SH-SY5Y (cell line): ENCODE data around the gene DGCR6L.

Source experiments
- GATA2 ChIP-seq: IDR thresholded peaks from 2 replicates; pipeline ENCODE4 v1.6.1; 2011; ENCODE audit warnings: mild to moderate bottlenecking, low read depth, low read length
- GATA3 ChIP-seq: IDR thresholded peaks from 2 replicates; pipeline ENCODE4 v1.6.1; 2011; ENCODE audit warnings: low read depth, mild to moderate bottlenecking, low read length, moderate library complexity

DGCR6L gene

DNA sequence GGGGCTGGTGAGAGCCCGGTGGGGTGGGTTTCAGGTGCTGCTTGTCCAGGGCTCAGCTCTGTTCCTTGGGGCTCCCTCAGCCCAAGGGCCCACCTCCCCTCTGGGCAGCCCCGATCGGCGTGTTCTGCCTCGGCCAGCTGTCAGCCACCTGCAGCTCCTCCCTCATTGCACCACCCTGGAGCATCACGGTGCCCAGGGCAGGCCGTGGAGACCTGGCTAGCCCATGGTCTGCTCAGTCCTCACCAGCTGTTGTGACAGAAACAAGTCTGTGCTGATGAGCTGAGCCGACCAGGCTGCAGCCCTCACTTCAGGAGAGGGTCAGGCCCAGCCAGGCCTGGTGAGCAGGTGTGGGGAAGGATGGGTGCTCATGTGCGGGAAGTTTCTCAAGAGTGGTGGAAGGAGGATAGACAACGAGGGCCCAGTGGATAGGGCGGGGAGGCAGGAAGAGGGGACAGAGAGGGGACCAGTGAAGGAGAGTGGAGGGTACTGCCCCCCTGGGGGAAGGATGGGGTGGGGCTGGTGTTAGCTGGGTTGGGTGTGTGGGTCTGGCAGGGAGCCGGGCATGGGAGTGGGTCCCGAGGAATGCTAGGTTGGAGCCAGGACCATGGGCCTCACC, 35.3 kb downstream of the DGCR6L start:
- no peak for TF ChIP-seq GATA2
- no peak for TF ChIP-seq GATA3

DNA sequence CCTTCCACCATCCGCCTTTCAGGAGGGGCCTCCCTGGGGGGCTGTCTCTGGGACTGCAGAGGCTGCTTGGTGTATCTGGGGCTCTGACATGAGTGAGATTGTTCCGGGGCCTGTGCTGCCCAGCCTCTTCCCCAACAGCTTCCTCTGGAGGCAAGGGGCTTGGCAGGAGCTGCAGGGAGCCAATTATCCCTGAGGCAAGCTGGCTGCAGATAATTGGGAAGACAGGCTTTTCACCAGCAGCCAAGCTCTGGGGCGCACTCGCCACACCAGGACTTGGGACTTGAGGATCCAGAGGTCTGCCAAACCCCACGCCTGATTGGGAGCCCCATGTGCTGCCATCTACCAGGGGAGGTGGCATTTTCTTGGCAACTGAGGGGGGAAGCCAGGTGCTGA, 36.2 kb downstream of the DGCR6L start:
- TF ChIP-seq GATA2 = no peak
- TF ChIP-seq GATA3 = no peak

DNA sequence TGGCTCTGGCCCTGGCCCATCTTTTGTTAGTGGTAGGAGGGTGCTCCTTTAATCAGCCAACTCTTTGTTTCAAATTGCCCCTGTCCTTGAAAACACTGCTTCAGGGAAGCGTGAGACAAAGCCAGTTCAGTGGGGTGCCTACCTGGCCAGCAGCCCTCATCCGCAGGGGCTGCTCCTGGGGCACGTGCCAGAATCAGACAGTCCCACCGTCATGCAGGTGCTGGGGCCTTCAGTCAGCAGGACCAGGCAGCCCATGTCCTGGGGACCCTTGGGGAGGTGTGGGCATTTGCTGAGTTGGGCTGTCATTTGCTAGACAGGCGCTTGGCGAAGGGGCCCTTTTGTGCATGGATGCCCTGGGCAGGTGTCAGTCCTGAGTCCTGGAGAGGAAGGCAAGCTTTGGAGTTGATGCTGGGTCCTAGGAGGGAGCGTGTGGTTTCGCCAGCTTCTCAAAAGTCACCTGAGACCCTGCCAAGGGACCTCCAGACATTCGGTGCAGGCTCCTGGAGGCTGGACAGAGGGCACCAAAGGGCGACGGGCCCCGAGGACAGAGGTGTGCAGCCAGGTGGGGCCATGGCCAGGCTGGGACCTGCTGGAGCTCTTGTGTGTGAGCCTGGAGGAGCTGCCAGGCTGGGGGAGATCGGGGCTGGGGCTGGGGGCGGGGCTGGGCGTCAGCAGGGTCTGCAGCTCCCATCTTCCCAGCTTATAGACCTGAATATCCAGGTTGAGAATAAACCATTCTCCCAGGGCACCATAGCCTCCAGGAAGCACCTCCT, 36.8 kb downstream of the DGCR6L start:
- TF ChIP-seq GATA3 = no peak
- no peak for TF ChIP-seq GATA2

DNA sequence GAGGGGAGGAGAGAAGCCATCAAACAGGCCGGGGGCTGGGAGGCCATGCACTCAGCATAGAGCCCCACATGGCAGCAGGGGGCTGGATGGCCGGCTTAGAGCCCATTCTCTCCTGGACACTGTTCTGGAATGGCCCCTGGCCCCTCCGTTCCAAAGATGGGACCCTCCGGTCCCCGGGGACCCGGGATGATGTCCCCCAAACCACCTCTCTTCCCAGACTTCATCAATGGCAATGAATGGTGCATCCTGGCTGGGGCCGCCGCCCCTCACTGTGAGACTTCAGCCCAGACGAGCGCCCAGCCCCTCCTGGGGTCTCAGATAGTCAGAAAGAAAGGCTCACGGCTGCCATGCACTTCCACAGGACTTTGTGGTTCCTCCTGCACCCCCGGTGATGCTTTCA, 38.0 kb downstream of the DGCR6L start:
- no peak for TF ChIP-seq GATA3
- no peak for TF ChIP-seq GATA2

DNA sequence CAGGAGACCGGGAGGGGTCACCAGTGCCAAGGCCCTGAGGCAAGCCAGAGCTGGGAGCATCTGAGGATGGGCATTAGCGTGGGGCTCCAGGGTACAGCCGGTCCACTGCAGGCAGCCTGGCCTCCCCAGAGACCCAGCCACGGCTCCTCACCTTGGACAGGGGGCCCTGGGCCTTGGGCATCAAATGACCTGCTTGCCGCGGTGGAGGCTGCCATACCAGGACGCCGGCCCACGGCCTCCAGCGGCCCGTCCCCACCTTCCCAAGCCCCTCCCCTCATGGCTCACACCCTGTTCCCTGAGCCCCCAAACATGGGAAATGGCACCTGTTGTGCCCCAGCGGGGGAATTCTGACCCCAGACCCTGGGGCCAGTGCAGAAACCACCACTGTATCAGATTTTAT, 39.0 kb downstream of the DGCR6L start:
- TF ChIP-seq GATA2 (no peak), GATA3 (no peak)

DNA sequence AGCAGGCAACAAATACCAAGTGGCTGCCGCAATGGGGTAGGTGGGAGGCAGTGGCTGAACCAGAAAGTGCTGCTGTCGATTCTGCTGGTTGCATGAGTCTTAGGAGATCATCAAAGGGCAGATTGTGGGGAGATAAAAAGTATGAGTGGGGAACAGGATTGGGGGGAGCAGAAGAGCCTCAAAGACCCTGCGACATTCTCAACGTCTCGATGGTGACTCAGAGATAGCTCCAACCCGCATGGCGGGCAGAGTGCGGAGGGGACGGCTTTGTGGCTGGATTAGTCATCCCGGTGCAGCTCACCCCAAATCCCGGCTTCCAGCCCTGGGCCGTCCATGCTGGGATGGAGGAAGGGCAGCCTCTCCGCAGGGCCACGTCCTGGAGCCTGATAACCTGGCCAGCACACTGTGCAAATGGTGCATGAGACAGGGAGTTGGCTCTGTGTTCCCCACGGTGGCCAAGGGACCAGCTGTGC, 40.2 kb downstream of the DGCR6L start:
- TF ChIP-seq GATA2 (no peak), GATA3 (no peak)

DNA sequence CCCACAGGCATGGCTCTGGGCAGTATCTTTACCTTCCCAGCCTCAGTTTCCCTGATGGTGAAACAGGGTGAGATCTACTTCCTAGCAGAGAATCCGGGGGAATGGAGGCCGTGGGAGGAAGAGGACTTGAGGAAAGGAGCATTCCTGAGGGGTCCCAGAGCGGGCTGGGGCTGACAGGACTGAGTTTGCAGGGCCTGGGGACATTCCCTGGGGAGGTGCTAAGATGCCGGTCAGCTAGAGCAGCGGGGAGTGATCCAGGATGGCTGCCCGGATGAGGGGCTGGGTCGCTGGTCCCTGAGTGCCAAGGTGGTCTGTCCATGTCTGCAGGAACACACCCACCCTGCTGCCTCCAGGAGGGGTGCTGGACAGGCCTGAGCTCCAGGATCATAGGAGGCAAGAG, 43.4 kb downstream of the DGCR6L start:
- TF ChIP-seq GATA3 = no peak
- TF ChIP-seq GATA2 = no peak

DNA sequence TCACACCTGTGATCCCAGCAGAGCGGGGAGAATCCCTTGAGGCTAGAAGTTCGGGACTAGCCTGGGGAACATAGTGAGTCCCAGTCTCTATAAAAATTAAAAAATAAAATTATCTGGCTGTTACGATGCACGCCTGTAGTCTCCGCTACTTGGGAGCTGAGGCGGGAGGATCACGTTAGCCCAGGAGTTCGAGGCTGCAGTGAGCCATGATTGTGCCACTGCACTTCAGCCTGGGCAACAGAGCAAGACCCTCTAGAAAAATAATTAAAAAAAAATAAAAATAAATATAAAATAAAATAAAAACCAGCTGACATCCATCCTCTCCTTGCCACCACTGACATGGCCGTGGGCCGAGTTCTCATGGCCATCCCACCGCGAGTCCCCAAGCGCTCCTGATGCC, 44.0 kb downstream of the DGCR6L start:
- TF ChIP-seq GATA3 (no peak), GATA2 (no peak)

DNA sequence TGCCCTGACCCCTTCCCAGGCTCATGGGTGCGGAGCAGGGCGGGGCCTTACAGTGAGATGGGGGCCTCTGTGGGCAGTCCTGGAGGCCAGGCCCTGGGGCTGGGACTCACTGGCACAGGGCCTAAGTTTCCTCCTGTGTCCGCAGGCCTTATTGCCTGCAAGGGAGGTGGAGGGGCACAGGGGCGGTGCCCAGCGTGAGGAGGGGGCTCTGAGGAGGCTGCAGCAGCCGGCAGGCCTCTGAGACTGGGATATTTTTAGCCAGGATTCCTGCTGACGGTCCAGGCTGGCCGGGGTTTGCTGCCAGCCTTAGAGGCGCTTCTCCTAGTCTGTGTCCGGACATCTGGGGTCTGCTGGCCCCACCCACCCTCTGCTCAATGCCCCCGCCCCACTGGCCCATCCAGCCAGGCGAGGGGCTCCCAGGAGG, 46.1 kb downstream of the DGCR6L start:
- TF ChIP-seq GATA2 (no peak), GATA3 (no peak)

DNA sequence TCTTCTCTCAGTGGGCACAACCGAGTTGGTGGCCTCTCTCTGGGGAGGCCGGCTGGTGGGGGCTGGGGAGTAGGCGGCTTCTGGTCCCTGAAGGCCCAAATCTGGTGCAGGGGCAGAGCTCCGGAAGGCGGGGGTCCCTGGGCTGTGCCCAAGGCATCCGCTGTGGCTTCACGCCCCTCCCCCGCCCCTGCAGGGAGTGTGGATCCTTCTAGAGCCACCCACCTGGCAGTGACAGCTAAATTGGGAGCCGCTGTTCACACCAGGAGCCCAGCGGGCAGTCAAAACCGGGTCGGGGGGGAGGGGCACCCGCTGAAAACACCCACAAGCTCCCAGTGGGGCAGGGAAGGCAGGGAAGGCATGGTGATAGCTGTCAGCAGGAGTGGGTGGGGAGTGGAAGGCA, 47.2 kb downstream of the DGCR6L start:
- no peak for TF ChIP-seq GATA3
- TF ChIP-seq GATA2 = no peak

DNA sequence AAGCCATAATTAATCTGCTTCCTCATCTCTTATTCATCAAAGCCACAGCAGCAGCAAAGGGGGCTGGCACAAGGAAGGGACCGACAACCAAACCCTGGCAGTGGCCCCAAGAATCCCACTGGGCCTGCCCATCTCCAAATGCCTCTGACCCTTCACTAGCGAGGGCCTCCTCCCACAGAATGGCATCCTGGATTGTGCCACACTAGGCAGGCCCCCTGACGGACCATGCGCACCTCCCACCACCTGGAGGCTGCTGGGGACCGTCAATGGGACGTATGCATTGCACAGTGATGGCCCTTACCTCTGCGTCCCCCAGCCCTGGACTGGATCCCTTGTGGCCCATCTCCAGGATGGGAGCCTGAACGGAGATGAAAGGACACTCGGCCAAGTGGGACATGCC, 47.7 kb downstream of the DGCR6L start:
- TF ChIP-seq GATA3 = no peak
- TF ChIP-seq GATA2 = no peak

DNA sequence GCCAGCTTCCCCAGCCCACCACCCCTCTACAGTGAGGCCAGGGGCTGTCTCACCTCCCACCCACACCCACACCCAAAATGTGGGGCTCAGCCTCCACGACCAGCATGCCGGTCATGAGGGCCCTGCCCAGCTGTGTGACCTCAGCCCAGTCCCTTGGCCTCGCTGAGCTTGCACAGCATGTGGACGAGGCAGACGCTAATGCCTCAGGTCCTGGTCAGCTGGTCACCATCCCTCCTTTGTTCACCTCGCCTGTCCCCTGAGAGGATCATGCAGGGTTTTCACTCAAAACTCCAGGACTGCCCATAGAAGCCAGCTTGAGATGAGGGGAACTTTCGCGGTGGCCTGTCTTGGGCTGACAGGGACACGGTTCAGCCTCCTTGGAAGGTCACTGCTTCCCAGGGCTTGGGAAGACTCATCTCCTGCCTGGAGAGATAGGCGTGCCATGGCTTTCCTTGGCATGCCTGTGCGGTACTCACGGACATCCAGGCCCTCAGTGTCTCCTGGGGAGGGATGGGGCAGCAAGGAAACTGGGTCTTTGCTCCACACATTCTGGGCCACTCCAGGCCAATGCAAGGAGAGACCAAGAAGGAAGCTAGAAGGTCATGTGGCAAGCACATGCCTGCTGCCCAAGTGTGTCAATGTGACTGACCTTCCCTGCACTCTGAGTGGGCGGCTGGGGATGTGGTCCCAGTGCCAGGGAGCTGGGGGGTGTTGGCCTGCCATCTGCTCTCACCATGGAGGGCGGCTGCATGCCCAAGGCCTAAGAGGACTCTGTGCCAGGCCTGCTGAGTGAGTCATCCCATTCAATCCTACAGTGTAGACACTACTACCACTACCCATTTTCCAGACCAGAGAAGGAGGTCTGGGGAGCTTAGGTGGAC, 48.5 kb downstream of the DGCR6L start:
- TF ChIP-seq GATA2 (no peak), GATA3 (no peak)

DNA sequence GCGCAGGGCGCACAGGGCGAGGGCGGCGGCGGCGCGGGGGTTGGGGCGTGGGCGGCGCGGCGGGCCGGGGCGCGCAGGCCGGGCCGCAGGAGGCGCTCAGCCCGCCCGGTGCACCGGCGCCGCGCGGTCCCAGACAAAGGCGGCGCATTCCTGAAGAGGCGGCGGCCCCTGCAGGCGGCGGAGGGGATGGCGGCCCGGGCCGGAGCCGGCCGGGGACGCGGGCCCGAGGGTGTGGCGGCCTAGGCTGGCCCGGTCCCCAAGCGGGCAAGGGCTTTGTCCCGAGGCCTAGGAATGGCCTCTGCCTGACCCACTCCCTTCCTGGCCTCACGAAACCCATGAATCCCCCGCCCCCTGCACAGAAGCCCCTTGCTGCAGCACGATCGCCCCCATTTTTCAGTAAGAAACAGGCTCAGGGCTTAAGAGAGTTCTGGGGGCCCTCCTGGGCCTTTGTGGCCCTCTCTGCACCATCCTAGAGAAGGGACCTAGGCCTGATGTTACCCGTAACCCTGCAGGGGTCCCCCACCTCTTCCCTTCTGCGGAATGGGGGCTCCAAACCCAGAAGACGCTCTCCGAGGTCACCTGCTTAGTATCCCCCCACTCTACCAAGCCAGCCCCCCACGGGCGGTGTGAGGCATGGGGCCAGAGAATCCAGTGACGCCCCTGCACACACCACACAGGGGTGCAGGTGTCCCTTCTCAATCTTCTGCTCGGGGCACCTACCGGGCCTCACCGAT, 51.4 kb downstream of the DGCR6L start, which contains the start of gene RTN4R:
Gene RTN4R, minus strand, starts transcription at position 40 of the 734 bp plus-strand sequence. CDS start 226 bp downstream, outside the sequence.
- TF ChIP-seq GATA2 (no peak), GATA3 (no peak)

DNA sequence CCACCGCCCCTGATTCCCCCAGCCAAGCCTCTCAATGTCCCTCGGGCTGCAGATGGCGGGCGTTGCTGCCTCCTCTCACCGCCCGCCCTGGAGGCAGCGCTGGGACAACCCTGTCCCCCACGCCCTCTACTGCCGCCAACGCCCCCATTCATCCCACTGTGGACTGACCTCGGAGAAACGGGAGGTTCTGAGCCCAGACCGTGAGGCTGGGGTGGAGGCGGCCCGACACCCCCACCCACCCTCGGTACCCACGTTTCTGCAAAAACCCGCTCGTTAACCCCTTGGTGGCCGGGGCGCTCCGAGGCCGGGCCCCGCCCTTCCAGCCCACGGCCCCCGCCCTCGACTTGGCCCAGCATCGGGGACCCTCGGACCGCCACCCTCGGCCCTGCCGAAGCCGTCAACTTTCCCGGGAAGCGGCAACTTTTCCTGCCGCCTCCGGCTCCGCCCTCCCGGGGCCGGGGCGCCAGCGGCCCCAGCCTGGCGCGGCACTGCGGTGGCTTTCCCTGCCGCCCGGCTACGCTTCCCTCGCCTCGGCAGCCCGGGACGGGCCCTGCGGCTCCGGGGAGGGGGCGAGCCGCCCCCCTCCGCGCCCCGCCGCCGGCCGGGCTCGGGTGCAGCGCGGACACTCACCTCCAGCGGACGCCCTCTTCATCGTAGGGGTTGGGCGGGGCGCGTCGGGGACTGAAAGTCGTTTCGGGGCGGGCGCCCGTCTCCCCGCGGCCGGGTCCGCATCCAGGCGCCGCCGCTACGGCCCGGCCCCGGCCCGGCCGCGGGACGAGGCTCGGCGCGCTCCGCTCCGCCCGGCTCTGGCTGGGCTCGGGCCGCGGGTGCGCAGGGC, 52.2 kb downstream of the DGCR6L start:
- no peak for TF ChIP-seq GATA3
- TF ChIP-seq GATA2 = no peak
